KBM-7 (cell line): ENCODE measurements around the gene PPP5C.
"Not testable (repeated sequence)": the region's sequence is repeated elsewhere in the genome, so short reads cannot be mapped to it uniquely, and the experiment has no call there.

ENCODE experiments used
- DNase-seq: peaks from one replicate; pipeline ENCODE4 v3.0.0-alpha.2; 2015
- in situ Hi-C: fragments of 300-500 bp; cut with MboI; formaldehyde crosslinking; loops from 2 replicates; pipeline ENCODE4 v1.14.3; 2020; ENCODE audit warnings: low sequenced_read_pairs, low pct_unique_long_range_greater_than_20kb, mixed read lengths

Gene PPP5C

DNA sequence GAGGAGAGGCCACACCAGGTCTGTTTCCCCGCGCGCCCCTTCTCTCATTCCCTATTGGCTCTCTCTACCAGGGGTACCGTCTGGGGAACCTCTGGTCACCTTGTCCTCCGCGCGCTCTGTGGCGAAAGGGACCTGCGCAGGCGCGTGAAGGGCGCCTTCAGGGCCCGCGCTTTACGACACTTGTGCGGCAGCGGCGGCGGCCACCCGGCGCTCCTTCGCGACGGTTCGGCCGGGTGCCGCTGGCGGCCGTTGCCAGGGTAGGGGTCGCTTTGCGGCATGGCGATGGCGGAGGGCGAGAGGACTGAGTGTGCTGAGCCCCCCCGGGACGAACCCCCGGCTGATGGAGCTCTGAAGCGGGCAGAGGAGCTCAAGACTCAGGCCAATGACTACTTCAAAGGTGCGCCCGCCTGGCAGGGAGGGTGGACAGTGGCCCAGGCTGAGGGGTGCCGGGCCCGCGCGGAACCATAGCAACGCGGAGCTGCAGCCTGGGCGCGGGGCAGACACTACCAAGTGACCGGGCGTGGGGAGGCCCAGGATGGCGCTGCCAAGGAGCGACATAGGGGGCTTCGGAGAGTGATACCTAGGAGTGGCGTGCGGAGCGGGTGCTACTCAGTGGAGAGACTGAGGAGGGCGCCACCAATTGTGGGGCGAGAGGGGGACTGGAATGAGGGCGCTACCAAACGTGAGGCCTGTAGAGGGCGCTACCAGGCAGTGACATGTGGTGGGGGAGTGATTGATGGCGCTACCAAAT is at the start of gene PPP5C:
TSS of gene PPP5C (plus strand) at position 267 of the 751 bp plus-strand sequence. CDS start at position 277, 10 bp downstream.
- DNase-seq, result peak; percentile 93
- in situ Hi-C loops, result no loop called here

- in situ Hi-C loops, result no loop called here
- DNase-seq, result no peak
These were observed 49.0 kb upstream of the PPP5C start for GRCh38 chr19:46297700-46298478.

- no peak for DNase-seq
- in situ Hi-C loops, result no loop called here
These were observed 48.3 kb upstream of the PPP5C start for GRCh38 chr19:46298479-46299003.

- peak; percentile 73 for DNase-seq
- in situ Hi-C loops, result no loop called here
These were observed 47.8 kb upstream of the PPP5C start for GRCh38 chr19:46299004-46299509.

GRCh38 chr19:46299695-46300094 is 47.2 kb upstream of the PPP5C start:
- DNase-seq, result no peak

GRCh38 chr19:46303322-46303690 is 43.6 kb upstream of the PPP5C start:
- in situ Hi-C loops, result no loop called here
- DNase-seq, result no peak

More at GRCh38 chr19:46299695-46300094, 47.2 kb upstream of the PPP5C start:
- in situ Hi-C loops, result no loop called here

DNA sequence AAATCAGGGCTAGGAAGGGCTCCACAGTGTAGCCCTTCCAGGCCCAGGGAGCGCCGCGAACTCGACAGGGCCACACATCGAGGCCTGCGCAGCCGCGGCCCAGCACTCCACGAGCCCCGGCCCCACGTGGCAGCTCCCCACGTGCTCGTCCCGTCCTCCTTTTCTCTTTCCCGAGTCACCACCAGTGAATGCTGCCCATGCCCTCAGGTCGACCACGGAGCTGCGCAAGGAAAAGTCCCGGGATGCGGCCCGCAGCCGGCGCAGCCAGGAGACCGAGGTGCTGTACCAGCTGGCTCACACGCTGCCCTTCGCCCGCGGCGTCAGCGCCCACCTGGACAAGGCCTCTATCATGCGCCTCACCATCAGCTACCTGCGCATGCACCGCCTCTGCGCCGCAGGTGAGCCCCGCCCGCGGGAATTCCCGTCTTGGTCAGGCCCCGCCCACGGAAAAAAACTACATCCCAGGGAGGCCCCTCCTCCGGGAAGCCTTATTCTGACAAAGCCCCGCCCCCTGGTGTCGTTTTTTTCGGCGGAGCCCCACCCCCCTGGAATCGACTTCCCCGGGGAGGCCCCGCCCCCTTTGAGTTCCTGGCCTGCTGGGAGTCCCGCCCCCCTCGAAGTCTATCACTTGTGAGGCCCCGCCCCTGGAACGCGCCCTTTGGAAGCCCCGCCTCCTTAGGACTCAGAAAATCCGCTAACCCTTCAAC is 43.0 kb upstream of the PPP5C start:
- in situ Hi-C loops, result no loop called here
- DNase-seq, result no peak

GRCh38 chr19:46306501-46306900 is 40.4 kb upstream of the PPP5C start:
- in situ Hi-C loops, result no loop called here
- DNase-seq, result no peak

DNA sequence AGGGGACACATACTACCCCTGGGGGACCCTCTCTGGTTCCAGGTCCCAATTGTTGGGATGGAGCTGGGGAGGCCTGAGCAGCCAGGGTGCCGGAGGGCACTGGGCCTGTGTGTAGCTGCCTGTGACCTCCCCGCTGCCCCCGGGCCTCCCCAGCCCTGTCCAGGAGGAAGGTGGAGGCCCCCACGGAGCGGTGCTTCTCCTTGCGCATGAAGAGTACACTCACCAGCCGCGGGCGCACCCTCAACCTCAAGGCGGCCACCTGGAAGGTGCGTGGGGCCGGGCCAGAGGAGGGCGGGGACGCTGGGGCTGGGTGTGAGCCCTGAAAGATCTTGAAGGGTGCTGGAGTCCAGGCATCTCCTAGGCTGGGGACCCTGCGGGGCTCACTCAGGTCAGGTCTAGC is 38.4 kb upstream of the PPP5C start:
- in situ Hi-C loops, result no loop called here
- no peak for DNase-seq

GRCh38 chr19:46309056-46309455 is 37.8 kb upstream of the PPP5C start:
- DNase-seq, result no peak
- in situ Hi-C loops, result no loop called here

GRCh38 chr19:46311444-46311843 is 35.4 kb upstream of the PPP5C start:
- no peak for DNase-seq

DNA sequence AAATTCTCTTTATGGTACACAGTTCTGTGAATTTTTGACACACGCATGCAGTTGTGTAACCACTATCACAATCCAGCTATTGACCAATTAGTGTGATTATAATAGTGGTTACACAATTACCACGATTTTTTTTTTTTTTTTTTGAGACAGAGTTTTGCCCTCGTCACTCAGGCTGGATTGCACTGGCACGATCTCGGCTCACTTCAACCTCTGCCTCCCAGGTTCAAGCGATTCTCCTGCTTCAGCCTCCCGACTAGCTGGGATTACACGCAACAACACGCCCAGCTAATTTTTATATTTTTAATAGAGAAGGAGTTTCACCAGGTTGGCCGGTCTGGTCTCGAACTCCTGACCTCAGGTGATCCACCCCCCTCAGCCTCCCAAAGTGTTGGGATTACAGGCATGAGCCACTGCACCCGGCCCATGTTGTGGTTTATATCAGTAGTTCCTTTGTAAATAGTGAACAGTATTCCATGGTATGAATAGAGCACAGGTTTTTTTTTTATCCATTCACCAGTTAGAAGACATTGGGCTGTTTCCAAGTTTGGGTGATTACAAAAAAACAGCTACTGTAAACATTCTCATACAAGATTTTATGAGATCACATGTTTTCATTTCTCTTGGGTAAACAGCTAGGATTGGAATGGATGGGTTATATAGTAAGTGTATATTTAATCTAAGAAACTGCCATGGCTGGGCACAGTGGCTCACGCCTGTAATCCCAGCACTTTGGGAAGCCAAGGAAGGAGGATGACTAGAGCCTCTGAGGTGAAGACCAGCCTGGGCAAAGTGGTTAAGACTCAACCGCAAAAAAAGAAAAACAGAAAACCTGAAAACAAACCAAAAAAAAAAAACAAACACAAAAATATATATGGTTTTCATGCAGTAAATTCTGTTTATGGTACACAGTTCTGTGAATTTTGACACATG is 33.1 kb upstream of the PPP5C start:
- in situ Hi-C loops, DNase-seq: not testable (repeated sequence)

More at GRCh38 chr19:46311444-46311843, 35.4 kb upstream of the PPP5C start:
- in situ Hi-C loops, result no loop called here

- no peak for DNase-seq
- in situ Hi-C loops, result no loop called here
These were observed 29.5 kb upstream of the PPP5C start for GRCh38 chr19:46317339-46317738.

DNA sequence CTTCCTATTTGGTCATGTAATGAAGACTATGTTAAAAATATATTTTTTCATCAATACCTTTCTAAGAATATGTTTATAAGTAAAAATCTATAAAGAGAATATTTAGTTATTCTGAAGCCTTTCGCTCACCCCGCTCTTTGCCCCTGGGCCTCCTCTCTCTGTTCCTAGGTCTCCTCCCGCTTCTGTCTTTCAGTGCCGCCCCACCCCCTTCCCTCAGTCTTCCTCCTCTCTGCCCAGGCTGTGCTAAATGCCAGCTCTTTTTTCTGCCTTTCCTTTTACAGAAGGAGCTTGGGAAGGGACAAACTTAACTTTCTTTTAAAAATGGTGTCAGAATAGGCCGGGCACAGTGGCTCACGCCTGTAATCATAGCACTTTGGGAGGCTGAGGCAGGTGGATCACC is 27.3 kb upstream of the PPP5C start:
- in situ Hi-C loops, result no loop called here
- DNase-seq, result no peak

- in situ Hi-C loops, result no loop called here
- DNase-seq, result no peak
These were observed 26.3 kb upstream of the PPP5C start for GRCh38 chr19:46320559-46320958.

DNA sequence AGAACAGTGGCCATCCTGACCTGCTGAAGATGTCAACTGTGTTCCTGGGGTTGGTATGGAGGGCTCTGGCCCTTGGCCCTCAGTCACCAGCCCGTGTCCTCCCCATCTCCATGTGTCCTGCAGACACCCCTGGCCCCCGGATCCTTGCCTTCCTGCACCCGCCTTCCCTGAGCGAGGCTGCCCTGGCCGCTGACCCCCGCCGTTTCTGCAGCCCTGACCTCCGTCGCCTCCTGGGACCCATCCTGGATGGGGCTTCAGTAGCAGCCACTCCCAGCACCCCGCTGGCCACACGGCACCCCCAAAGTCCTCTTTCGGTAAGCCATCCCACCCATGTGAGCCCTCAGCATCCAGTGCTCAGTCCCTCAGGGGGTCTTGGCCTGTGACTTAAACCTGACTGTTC is 25.2 kb upstream of the PPP5C start:
- in situ Hi-C loops, result no loop called here
- DNase-seq, result no peak

GRCh38 chr19:46323227-46323626 is 23.7 kb upstream of the PPP5C start:
- DNase-seq, in situ Hi-C loops: not testable (repeated sequence)

GRCh38 chr19:46324277-46324676 is 22.6 kb upstream of the PPP5C start:
- in situ Hi-C loops, result no loop called here
- no peak for DNase-seq
